Measurements from ENCODE around the gene GM2A.
"Not testable (repeated sequence)": the region's sequence is repeated elsewhere in the genome, so short reads cannot be mapped to it uniquely, and the experiment has no call there.

The GM2A gene

DNA sequence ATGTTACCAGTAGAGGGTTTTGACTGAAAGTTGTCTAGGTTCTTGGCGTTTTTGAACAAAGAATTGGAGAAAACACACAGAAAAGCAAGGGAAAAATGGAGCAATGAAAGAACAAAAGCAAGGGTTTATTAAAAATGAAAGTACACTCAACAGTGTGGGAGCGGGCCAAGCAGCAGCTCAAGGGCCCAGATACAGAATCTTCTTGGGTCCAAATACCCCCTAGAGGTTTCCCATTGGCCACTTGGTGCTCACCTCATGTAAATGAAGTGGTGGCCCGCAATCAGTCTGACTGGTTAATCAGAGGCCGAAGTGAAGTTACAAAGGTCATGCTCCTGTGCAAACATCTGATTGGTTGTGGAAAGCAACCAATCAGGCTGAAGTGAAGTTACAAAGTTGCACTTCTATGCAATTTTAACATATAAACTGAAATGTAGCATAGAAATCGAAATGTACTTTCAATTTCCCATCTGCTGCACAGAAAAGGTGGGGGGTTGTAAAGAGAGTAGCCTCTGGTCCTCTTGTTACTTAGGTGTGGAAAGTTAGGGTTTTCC is 1.9 kb upstream of the GM2A start:
- in situ Hi-C loops (cut with HindIII; ENCODE audit: low sequenced_read_pairs): no loop called here

DNA sequence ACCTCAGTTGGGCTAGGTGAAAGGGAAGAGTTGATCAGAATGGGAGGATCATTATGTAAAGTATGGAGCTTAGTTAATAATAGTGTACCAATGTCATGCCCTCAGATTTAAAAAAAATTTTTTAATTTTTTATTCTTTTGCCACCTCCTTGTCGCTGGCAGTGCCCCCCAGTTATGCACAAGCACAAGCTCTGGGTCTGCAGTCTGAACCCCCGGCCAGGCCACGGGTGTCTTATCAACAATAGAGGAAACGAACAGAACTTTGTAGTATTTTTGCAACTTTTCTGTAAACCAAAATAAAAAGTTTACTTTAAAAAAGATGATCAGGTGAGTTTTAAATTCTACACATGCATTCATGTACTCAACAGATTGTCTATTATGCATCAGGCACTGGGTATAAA is 1.4 kb upstream of the GM2A start:
- in situ Hi-C loops (cut with HindIII; ENCODE audit: low sequenced_read_pairs): no loop called here

- in situ Hi-C loops (cut with HindIII; ENCODE audit: low sequenced_read_pairs): no loop called here
These were observed 593 bp downstream of the GM2A start for GRCh38 chr5:151253605-151253950.

DNA sequence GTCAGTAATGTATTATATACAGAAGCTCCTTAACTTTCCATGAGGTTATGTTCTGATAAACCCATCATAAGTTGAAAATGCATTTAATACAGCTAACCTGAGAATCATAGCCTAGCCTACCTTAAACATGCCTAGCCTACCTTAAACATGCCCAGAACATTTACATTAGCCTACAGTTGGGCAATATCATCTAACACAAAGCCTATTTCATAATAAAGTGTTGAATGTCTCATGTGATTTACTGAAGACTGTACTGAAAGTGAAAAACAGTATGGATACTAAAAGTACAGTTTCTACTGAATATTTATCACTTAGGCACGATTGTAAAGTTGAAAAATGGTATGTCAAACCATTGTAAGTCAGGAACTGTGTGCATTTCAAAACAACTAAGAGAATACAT is 1.6 kb downstream of the GM2A start:
- in situ Hi-C loops (cut with HindIII; ENCODE audit: low sequenced_read_pairs): no loop called here

DNA sequence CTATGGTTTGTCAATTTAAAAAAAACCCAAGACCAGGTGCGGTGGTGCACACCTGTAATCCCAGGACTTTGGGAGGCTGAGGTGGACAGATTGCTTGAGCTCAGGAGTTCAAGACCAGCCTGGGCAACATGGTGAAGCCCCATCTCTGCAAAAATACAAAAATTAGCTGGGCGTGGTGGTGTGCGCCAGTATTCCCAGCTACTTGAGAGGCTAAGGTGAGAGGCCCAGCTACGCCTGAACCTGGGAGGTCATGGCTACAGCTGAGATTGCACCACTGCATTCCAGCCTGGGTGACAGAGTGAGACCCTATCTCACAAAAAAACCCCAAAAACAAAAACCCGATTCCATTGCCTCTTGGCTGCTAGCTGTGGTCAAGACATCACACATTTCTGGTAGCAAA is 2.0 kb downstream of the GM2A start:
- in situ Hi-C loops (cut with HindIII; ENCODE audit: low sequenced_read_pairs): not testable (repeated sequence)

- in situ Hi-C loops (cut with HindIII; ENCODE audit: low sequenced_read_pairs): no loop called here
These were observed 2.8 kb downstream of the GM2A start for GRCh38 chr5:151255621-151256286.

DNA sequence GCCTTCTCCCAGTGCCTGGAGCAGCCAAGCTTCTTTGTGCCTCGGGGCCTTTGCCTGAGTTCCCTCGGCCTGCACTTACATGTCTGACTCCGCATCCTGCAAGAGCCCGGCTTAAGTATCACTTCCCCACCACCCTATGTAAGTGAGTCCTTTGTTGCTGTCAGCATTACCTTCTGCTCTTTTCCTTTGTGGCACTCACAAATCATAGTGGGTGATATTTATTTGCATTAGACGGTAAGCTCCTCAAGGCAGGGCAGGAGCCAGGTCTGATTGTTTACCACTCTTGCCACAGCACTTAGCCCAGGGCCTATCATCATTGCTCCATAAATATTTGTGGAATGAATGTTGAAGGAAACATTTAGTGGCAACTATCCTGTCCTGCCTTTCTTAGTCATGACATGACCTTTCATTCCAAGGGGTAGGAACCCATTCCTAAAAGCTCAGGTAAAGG is 4.8 kb downstream of the GM2A start:
- in situ Hi-C loops (cut with HindIII; ENCODE audit: low sequenced_read_pairs): no loop called here

GRCh38 chr5:151258201-151258611 is 5.2 kb downstream of the GM2A start:
- in situ Hi-C loops (cut with HindIII; ENCODE audit: low sequenced_read_pairs): no loop called here

- in situ Hi-C loops (cut with HindIII; ENCODE audit: low sequenced_read_pairs): no loop called here
These were observed 5.8 kb downstream of the GM2A start for GRCh38 chr5:151258816-151259215.

DNA sequence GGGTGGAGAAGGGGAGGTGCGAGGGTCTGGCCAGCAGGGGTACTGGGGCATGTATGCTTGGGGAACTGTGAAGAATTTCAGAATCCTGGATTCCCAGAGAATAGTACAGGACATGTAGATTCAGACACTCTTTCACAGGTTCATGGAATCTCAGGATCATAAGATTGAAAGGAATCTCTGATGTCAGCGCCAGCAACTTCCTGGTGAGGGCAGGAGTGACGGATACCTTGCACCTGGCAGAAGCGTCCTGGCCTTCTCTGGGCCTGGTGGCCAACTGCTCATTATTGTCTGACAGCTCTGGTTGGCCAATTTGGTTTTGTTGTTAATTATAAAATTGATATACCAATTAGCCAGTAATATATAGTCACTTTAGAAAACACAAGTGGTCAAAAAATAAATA is 6.9 kb downstream of the GM2A start:
- in situ Hi-C loops (cut with HindIII; ENCODE audit: low sequenced_read_pairs): no loop called here

GRCh38 chr5:151262532-151262931 is 9.5 kb downstream of the GM2A start:
- in situ Hi-C loops (cut with HindIII; ENCODE audit: low sequenced_read_pairs): no loop called here

DNA sequence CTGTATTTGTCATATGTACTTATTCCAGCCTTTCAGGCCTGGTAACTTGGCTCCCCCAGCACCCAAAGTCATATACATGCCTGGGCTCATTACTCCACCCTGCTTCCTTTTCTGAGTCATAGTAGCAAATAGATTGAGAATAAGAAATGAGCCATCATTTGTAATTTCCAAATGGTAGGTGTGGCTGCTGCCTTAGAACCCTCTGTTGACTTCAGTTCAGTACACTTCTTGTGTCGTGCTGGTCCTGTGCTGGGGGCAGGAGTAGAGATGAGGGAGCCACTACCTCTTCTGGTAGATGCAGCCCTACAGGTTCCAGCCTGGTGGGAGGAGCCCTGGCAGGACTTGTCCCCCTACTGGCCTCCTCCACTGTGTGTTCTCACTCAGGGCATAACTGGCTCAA is 11.1 kb downstream of the GM2A start:
- in situ Hi-C loops (cut with HindIII; ENCODE audit: low sequenced_read_pairs): no loop called here

GRCh38 chr5:151267491-151268260 is 14.7 kb downstream of the GM2A start:
- in situ Hi-C loops (cut with HindIII; ENCODE audit: low sequenced_read_pairs): no loop called here

GRCh38 chr5:151270599-151270998 is 17.6 kb downstream of the GM2A start:
- in situ Hi-C loops (cut with HindIII; ENCODE audit: low sequenced_read_pairs): no loop called here

GRCh38 chr5:151271336-151271735 is 18.4 kb downstream of the GM2A start:
- in situ Hi-C loops (cut with HindIII; ENCODE audit: low sequenced_read_pairs): no loop called here

- in situ Hi-C loops (cut with HindIII; ENCODE audit: low sequenced_read_pairs): no loop called here
These were observed 21.7 kb downstream of the GM2A start for GRCh38 chr5:151274666-151275065.

- in situ Hi-C loops (cut with HindIII; ENCODE audit: low sequenced_read_pairs): no loop called here
These were observed 22.8 kb downstream of the GM2A start for GRCh38 chr5:151275803-151276202.

DNA sequence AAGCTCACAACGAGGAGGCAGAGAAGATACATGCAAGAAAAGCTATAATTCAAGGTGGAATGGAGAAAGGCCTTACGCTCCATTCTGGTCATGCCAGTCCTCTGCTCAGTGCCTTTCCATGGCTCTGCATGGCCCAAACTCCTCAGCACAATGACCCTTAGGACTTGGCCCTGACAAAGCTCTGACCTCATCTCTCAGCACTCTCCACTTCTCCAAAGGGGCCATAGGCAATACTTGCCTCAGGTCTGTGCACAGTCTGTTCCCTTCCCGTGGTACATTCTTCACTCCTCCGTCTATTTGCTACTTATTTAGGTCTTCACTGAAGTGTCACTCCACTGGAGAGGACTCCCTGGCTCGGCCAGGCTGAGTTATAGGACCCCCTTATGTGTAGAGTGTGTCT is 25.9 kb downstream of the GM2A start:
- in situ Hi-C loops (cut with HindIII; ENCODE audit: low sequenced_read_pairs): no loop called here

DNA sequence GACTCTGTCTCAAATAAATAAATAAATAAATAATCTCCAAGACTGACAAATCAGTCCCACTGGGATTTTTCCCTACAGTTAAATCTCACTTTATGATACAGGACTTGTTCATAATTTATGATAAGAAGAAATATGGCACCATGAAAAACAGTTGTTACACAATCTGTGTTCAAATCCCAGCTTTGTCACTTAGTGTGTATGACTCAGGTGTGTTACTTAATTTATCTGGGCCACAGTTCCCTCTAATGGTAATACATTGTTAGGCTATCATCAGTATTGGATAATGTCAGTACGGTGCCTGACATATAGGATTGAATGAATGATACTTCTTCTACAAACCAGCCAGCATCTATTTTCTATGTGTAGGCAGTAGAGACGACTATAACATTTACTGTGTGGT is 27.5 kb downstream of the GM2A start:
- in situ Hi-C loops (cut with HindIII; ENCODE audit: low sequenced_read_pairs): no loop called here

DNA sequence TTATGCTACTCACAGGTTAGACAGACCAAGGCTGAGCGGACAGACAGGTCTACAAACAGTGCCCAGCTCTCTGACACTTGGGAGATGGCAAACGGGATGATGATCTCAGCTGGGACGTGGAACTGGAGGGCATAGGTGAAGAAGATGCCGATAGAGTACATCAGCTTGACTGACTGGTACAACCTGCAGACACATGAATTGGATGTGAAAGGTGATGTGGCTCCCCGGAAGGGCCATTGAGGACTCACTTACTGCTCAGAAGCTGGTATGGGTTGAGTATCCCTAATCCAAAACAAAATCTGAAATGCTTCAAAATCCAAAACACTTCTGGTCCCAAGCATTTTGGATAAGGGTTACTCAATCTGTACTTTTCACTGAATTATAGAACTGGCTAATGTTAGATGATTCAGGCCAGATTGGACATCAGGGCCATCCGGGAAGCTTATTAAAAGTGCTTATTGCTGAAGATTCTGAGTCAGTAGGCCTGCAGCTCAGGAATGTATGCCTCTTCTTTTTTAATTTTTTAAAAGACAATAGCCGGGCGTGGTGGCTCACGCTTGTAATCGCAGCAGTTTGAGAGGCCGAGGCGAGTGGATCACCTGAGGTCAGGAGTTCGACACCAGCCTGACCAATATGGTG is 28.1 kb downstream of the GM2A start:
- in situ Hi-C loops (cut with HindIII; ENCODE audit: low sequenced_read_pairs): no loop called here

DNA sequence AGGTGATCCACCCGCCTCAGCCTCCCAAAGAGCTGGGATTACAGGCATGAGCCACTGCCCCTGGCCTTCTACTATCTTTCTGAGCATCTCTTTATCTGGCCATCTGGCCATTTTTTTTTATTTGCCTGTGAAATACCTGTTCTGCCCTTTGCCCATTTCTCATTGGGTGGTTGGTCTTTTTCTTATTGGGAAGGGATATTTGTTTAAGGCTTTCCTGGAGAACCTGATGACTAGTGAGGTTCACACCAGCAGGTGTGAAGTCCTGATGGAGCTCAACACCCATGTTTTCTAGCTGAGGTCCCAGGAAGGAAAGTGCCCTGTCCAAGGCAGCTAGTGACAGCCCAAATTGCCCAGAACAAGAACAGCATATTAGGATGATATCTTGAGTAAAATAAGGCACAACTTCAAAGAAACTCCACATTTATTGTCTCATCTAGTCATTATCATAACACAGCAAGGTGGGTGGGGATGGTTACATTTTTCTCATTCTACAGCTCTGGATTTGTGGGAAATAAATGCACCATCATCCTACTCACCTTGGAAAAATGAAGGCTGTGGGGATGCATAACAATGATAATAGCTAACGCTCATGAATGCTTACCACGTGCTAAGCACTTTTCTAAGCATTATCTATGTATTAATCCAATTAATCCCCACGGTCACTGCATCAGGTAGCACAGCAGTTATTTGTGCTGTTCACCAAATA is 30.3 kb downstream of the GM2A start:
- in situ Hi-C loops (cut with HindIII; ENCODE audit: low sequenced_read_pairs): no loop called here

All from DLD1 (cell line).